Fibroblast of lung (primary cell): ENCODE measurements around the gene C22orf31.

Experiments used
- CTCF ChIP-seq, 2 donors: IDR thresholded peaks in 1 of 2; conservative IDR thresholded peaks in 1 of 2; 1 replicate in 1 of 2; 2 replicates in 1 of 2; pipeline ENCODE4 v1.5.1; 2011 to 2012; ENCODE audit warnings: low read length in 2 of 2, control low read depth in 1 of 2, inconsistent platforms in 1 of 2, low read depth in 1 of 2, mild to moderate bottlenecking in 1 of 2
- EZH2 ChIP-seq: IDR thresholded peaks from 2 replicates; pipeline ENCODE4 v1.5.1; 2012; ENCODE audit warnings: low read length, control low read depth, mild to moderate bottlenecking; ENCODE audit errors: missing control alignments

- TF ChIP-seq EZH2 (no peak), CTCF (conservative IDR thresholded peaks at IDR 0.05 in 1 of 2, IDR thresholded peaks at IDR 0.05 in 1 of 2; ENCODE audit: low read depth in 1 of 2, low read length in 2 of 2) (no peak)
Measured at GRCh38 chr22:29110946-29111345, 49.3 kb upstream of the C22orf31 start.
